Stimulated activated CD8-positive, alpha-beta memory T cell treated with anti-CD3 and anti-CD28 coated beads, Interleukin-7, amount 100 ng/mL, for 24 hours (primary cell): ENCODE measurements around the gene XPA.
"Not testable (repeated sequence)": the region's sequence is repeated elsewhere in the genome, so short reads cannot be mapped to it uniquely, and the experiment has no call there.

Source experiments
- DNase-seq: peaks from one replicate; pipeline ENCODE4 v3.0.0-alpha.2; 2020; ENCODE audit warnings: low read depth

The XPA gene

DNA sequence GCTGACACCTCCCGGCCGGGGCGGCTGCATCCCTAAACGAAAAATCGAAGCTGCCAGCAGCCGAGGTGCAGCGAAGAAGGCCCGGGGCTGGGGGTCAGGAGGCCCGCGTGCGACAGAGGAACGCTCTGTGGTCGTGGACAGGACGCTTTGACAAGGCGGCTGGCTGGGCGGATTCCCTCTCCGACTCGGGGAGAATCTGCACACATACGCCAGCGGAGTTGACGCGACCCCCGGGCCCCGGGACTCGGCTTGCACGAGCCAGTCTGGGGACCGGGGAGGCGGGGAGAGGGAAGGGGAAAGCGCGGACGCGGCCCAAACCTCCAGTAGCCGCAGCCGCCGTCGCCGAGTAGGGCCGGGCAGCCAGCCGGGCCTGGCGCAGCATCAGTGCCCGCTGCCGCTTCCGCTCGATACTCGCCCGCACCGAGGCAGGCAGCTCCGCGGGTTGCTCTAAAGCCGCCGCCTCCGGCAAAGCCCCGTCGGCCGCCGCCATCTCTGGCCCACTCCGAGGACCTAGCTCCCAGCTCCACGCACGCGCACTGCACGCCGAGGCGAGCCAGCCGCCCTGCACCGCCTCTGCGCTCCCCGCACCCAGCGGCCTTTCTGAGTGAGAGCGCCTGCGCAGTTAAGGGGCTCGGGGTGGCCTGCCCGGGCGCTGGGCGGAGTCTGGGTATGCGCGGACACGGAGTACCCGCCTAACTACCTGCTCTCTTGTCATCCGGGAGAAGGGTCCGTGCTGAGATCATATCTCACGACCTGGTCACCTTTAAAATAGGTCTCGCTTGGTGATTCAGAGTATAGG is at the start of gene XPA:
Gene XPA, minus strand, starts transcription at position 538 of the 799 bp plus-strand sequence. Its CDS starts 48 bp downstream, at position 490.
- DNase-seq: peak; percentile 92

DNA sequence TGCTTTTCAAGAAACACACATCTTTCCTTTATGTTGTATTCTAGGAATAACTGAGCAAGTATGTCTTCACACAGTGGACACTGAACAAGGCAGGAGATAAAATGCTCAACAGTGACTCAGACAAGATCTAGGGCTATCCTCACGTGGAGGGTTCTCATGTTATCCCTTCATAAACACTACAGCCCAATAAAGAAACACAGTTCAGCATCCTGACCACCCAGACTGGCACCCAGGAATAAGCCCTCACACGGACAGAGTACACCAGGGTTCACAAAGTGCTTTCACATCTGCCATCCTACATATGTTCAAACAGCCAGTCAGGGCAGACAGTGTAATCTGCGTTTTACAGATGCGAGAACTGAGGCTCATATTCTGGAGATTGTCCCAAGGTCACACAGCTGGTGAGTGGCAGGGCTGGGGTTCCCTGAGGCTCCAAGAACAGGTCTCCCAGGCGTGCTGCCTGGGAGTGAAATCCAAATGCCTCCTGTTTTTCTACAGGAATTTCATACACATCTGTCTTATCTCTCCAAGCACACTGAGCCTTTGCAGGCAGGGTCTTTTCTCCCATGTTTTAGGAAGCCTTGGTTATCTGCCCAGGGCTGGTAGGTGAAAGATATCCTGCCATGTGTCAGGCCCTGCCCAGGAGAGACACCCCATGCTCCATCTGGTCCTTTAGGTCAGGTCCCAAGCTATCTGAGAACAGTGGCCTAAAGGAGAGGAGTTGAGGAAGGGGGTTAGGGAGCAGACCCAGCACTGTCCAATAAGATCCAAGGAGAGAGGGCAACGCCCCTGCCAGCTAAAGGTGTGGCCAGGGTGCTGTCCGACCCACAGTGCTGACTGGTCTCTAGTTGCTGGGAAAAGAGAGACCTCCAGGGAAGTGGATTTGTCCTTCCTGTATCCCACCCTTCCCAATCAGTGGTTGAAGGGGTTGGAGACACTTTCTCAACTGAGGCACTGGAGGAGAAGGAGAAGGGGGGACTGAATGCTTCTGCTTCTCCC is 47.9 kb upstream of the XPA start:
- no peak for DNase-seq

DNA sequence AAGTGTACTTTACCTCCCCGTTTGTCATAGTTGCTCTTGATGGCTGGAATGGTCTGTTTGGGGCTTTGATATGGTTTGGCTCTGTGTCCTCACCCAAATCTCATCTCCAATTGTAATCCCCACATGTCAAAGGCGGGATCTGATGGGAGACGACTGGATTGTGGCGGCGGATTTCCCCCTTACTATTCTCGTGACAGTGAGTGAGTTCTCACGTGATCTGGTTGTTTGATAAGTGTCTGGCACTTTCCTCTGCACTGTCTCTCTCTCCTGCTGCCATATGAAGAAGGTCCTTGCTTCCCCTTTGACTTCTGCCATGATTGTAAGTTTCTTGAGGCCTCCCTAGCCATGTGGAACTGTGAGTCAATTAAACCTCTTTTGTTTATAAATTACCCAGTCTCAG is 46.9 kb upstream of the XPA start:
- not testable (repeated sequence) for DNase-seq

DNA sequence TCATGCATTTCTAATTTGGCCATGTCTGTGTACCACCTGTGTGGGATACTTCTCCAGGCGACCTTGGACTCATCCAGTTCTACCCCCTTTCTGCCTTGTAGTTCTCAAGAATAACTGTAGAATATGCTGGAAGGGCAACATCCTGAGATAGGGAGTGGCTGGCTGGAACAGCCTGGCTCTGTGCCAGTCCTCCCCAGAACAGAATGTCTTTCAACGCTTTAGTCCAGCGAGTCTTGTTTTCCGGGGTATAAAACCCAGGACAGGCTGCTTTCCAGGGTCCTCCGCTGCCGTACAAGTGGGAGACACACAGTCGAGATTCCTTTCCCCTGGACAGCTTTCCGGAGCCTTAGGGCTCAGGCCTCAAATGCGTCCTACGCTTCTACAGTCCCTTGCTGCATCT is 45.4 kb upstream of the XPA start:
- DNase-seq: no peak

DNA sequence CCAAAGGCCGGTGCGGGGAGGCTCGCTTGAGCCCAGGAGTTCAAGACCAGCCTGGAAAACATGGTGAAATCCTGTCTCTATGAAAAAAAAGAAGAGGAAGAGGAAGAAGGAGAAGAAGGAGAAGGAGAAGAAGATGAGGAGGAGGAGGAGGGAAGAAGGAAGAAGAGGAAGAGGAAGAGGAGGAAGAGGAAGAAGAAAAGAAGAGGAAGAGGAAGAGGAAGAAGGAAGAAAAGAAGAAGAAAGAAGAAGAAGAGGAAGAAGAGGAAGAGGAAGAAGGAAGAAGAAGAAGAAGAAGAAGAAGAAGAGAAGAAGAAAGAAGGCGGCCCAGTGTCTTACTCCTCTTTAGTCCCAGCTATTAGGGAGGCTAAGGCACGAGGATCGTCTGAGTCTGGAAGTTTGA is 44.8 kb upstream of the XPA start:
- DNase-seq: no peak

DNA sequence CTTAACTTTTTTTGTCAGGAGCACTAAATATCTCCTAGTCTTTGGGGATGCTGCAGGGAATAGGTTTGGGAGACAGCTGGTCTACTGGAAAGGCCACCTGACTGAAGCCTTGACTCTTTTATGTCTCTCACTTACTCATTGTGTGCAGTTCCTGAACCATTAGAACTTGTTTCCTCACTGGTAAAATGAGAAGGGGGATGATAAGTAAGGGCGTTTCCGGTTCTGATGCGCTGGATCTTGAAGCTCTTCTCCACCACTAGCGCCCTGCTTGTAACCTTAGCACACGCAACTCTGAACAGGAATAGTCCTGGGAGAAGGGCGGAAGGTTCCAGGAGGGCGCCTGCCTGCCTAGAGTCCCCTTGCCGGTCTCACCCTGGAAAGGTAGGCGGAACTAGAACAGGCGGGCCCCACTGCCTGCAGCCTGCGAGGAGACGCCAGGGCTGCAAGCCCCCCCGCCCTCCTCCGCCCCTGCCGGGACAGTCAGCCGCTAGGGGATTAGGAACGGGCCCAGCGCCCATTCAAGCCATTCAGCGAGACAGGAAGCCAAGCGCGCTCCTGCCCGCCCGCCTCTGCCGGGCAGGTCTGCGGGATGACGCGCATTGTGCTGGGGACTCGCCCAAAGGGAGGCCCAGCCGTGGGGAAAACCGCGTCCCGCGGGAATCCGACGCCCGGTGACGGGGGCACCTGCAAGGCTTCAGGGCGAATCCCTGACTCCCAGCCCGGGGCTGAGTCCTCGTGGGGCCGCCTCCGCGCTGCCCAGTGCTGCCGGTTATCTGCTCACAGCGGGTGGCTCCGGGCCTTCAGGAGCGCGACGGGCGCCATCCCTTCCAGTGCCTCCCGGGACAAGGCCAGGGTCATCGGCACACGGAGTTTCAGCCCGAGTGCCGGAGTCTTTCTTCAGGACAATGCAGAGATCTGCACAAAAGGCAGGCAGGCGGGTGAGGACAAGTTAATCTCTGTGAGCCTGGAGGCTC is 44.0 kb upstream of the XPA start:
- peak; percentile 7 for DNase-seq

DNA sequence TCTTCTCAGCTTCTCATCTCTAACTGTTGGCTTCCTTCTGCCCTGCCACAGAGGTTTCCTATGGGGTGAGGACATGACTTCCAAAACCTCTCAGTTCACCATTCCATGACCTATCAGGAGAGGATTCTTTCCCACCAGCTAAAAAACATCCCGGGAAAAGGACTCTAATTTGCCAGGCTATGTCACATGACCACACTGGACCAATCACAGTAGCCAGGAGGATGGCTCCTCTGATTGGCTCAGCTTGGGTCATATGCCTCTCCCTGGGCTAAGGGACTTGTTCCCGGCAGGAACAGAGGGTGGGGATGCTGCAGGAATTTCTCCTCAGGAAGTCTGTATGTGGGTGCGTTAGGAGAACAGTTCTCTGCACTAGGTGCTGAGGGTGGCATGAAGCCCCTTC is 40.3 kb upstream of the XPA start:
- DNase-seq: no peak

DNA sequence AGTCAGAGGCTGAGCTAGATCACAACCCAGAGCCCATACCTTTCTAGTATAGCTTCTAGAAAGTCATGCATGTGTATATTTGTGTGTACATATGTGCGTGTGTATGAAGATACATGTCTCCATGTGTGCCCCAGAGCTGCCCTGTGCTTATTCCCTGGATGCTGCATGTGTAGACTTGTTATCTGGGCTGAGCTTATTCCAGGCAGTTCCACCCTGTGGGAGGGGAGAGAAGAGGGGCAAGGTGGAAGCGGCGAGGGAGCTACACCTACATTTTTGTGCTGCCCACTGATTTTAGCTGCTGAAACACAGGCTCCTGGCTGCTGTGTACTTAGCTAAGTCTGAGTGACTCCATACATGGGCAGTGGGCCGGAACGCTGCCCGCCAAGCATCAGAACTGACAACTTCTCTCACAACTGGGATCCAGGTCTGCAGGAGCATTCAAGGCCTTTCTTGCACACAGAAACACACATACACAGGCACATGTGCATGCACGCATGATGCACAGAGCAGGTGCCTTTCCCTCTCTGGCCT is 38.0 kb upstream of the XPA start:
- DNase-seq: no peak

DNA sequence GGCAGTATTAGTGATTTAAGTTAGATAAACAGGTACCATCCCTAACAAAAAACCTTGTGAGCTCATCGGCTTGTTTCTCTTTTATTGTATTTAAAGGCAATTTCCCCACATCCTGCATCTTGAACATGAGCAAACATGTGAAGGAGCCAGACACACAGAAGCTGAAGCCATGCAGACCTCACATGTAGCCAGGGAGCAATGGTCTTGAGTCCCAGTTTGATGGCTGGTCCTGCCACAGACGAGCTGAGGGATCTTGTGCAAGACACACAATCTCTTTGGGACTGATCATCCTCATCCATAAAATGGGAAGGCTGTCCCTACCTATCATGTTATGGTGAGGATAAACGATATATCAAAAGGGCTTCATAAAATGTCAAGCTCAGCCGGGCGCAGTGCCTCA is 29.6 kb upstream of the XPA start:
- DNase-seq: no peak

DNA sequence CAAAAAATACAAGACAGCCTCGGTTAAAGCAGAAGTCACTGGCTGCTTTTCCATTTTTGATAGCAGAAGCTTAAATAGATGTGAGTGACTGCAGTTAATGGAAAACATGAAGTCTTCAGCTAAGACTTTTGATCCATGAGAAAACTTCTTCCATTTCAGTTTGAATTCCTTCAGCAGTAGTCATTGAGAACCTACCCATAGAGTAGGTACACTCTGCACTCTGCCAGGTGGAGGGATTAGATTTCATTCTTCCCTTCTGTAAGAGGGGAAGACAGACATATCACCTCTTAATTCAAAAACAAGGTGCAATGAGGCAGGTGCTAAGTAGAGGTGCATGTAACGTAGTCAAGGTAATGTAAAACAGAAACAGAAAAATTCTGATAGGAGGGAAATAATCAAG is 26.7 kb upstream of the XPA start:
- no peak for DNase-seq

DNA sequence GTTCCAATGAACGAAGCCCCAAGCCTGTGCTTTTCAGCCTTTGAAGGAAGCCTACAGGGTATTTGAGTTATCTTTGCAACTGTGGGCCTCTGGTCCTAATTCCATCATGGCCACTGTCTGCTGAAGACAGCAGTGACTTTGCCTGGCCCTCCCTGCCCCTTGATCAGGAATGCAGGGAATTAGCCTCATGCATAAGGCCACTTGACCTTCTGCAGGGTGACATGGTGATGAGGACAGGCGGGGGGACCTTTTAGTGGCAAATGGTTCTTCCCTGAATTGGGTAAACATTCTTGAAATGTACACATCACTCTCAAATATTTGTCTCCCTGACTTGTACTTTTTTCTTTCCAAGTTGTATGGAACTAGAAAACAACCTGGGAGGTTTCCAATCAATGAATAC is 25.2 kb upstream of the XPA start:
- no peak for DNase-seq

DNA sequence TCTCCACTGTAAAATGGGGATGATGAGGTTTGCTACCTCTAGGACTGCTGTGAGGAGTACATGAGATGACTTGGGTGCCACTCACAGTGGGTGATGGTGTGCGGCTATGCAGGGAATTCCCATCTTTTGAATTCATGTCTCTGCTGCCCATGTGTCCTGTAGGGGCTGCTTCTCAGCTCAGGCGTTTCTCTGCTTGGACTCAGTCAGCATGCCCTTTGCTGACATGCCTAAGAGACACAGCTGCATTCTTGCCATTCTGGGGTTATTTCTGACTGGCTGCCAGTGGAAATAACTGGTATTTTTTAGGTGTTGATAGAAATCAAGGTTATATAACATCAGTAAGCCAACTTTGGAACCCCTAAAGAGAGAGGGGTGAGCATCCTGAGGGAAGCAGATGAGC is 24.3 kb upstream of the XPA start:
- no peak for DNase-seq

DNA sequence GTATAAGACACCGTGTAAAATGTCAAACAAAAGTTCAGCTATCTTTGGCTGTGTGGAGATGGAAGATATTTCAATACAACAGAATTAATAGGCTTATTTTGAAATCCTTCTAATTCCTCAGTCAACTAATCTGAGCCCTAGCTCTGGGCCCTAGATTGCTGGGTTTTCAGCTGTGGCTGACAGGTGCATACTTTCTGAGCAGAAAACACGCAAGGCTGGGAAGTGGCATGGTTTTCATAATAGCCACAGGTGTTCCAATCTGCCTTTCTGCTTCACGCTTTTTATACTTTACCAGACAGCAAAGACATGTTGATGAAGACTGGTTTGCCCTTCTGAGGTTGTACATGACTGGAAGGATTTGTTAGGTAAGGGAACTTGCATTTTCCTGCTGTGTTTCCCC is 20.7 kb upstream of the XPA start:
- DNase-seq: no peak

DNA sequence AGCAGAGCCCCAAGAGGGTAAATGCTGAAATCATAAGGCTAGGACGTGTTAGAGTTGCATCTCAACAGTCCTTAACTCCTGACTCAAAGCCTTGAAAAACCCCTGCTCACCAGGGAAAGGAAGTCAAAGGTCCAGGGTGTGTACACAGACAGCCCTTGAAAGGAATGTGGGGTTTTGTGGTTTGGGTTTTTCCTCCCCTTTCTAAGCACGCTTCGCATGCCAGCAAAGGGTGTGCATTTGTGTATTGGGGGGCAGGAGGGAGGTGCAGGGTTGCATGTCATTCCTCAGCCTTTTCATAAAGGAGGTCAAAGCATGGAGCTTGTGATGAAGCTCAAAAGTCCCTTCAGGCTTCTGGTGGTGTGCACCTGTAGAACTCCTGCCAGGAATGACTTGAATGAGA is 17.3 kb upstream of the XPA start:
- no peak for DNase-seq

DNA sequence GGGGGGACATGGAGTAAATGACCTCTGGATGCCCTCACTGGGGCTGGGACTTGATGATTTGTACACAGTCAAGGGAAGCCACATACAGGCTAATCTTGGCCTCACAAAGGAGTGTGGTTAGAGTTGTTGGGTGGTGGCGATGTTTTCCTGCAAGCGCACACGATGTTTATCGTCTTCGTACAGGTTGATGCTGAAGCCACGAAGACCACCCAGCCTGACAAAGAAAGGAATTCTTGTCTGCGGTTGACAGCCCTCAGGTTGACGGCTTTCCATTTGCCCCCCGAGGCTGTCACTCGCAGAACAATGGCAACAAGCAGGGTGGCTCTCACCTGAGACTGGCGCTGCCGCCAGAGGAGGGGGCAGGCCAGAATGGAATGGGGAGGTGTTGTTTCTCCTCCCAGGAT is 14.1 kb upstream of the XPA start:
- no peak for DNase-seq

DNA sequence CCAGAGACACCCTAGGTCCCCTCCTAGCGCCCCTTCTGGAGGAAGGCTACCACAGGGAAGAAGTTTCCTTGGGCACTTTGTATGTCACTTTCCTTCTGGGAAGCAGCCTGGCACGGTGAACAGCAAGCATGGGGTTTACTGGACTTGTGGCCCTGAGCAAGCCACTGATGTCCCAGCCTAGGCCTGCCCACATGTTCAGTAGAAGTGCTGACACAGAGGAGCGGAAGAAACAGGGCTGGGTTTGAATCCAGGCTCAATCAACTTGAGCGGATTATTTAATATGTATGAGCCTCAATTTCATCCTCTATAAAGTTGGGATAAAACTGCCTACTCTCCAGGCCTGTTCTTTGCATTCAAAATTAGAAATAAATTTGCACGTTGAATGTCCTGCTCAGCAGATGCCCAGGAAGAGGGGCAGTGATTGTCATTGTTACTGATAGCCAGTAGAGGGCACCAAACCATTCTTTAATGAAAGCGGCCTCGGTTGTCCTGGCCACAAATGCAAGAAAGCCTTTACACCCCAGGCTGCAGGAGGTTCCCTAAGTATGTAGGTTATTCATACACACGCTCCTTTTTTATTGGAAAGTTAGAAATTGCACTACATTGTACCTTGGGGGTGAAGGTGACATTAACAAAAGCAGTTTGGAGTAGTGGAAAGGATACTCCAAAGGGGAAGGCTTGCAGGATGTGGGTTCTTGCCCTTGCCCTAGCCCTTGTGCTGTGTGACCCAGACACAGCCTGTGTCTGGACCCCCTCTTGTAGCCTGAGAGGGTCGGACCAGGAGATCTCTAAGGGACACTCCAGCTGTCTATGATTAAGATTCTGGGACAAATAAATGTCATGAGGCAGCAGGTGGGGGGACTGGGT is 13.4 kb upstream of the XPA start:
- no peak for DNase-seq

DNA sequence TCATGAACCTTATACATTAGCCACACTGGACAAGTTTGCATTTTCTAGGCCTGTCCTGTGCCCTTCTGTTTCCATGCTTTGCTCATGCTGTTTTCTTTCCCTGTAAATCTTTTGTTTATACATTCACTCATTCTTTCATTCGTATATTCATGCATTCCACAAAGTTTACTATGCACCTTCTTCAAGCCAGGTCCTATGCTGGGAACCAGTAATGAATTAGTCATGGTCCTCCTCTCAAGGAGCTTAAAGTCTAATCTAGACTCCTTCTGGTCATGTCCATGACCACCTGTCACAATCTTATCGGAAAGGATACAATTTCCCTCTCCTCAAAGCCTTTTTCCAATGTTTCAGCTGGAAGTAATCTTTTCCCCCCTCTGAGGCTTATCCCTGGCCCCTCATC is 9.1 kb upstream of the XPA start:
- no peak for DNase-seq

DNA sequence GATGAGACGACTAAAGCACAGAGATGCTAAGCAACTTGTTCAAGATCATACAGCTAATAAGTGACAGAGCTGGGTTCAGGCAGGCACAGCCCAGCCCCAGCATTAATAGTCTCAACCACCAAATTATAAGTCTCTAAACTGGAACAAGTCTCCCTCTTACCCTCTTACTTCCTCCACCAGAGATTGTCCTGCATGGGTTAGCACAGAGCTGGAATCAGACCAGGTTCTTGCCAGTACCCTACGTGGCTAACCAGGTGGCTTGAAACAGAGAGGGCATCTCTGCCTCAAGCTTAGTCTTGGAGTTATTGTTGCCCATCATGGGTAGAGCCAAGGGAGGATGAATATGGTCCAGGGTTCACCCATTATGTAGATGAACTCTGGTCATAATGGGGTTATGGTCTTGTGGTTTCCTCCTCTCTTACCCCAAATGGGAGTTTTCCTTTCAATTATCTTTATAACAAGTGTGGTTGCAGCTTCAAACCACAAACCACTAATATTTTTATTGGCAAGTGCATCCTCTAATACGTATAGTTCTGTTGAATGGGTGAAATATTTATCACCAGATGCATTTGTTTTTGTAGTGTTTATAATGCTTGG is 8.3 kb upstream of the XPA start:
- DNase-seq: no peak

DNA sequence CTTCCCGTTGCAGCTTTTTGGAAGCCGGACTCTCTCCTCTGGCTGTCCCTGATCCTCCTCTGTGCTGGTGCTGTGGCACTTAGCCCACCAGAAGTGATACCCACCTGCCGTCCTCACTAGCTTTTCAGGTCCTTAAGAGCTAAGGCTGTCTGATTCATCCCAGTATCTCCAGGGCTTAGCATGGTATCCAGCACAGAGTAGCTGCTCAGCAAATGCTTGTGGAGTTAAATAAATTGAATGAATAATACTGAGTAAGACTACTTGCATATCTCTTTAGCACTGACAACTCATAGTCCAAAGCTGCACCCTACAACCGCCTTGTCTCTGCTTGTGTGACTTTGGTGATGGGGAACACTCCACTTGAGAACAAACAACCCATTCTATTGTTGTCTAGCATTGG is 7.7 kb upstream of the XPA start:
- DNase-seq: no peak

DNA sequence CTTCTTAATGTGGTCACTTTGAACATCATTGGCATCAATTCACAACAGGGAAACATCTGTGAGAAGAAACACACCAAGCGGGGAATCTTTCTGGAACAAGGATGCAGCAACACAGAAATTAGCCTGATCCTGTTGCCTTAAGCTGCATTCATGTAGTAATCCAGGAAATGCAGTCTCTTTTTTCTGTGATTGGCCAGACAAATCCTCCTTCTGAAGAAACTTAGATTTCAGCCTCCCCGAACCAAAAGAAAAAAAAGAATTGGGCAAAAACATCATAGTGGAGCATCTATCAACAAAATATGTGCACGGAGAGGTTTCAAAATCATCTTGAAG is 7.2 kb upstream of the XPA start:
- DNase-seq: no peak
